HCT116 (cell line): ENCODE results near the gene HACD4. TPM values are rescaled to one million over a fixed set of nuclear protein-coding genes. Genes with fewer than 3 reads are reported as not detected.

Experiments used
- ATAC-seq: fragments of 200-7000 bp; cut with Tn5 transposase; 2 replicates; pipeline ENCODE4 v1.9.1; 2020; ENCODE audit warnings: mild to moderate bottlenecking, moderate library complexity
- BruUV-seq: library from RNA; stranded (reverse); fragments of 400-500 nt; replicated peaks from 2 replicates; lab custom pipeline; 2021; lab: Mats Ljungman, UMichigan
- CTCF ChIA-PET: fragments of 300-600 bp; sonication (Branson Sonifier 250); formaldehyde crosslinking; loops from one replicate; lab custom pipeline; 2021; ENCODE audit warnings: antibody characterized with exemption; lab: Charles Lee
- POLR2A ChIA-PET: fragments of 300-600, 350-600 bp; sonication (Branson Sonifier 250); formaldehyde crosslinking; loops from one replicate; lab custom pipeline; 2021; ENCODE audit warnings: antibody characterized with exemption; lab: Charles Lee
- RAD21 ChIA-PET, 2 experiments: fragments of 300-600 bp; sonication (Branson Sonifier 250); formaldehyde crosslinking; loops; one replicate each; lab custom pipeline; 2023; ENCODE audit warnings: low total read pairs in 2 of 2; ENCODE audit not compliant: uncharacterized antibody in 2 of 2, unreplicated experiment in 2 of 2, low non-redundant PET in 1 of 2; lab: Charles Lee
- DNase-seq: peaks from one replicate; pipeline ENCODE4 v3.0.0-alpha.2; 2010; ENCODE audit warnings: low read depth, low spot score
- H2AFZ ChIP-seq: fragments of 200-600 bp; shearing (Covaris generic), sonication (generic); 2 replicates; pipeline ENCODE4 v1.6.1; 2017; ENCODE audit warnings: low read depth, mixed run types, mixed read lengths, antibody characterized with exemption, low read length; ENCODE audit not compliant: poor library complexity, severe bottlenecking
- H3K27ac ChIP-seq: 2 replicates; pipeline ENCODE4 v1.5.1; 2012; ENCODE audit warnings: low read depth, low read length
- H3K27me3 ChIP-seq: fragments of 200-600 bp; sonication (generic); 2 replicates; pipeline ENCODE4 v1.6.1; 2016; ENCODE audit warnings: mixed run types, low read length, mixed read lengths; ENCODE audit not compliant: insufficient read depth
- H3K36me3 ChIP-seq, 2 experiments: fragments of 200-500 bp in 1 of 2; fragments of 200-600 bp in 1 of 2; sonication (Bioruptor generic) in 1 of 2; sonication (generic) in 1 of 2; 2 replicates each; pipeline versions ENCODE4 v1.5.1 to v1.6.1; 2014 to 2016; ENCODE audit warnings: low read length in 2 of 2, inconsistent platforms in 1 of 2, mixed read lengths in 1 of 2, mixed run types in 1 of 2; ENCODE audit not compliant: insufficient read depth in 2 of 2, control insufficient read depth in 1 of 2
- H3K4me1 ChIP-seq, 2 experiments: fragments of 200-600 bp in 1 of 2; sonication (generic) in 1 of 2; 2 replicates each; pipeline versions ENCODE4 v1.5.1 to v1.6.1; 2012 to 2017; ENCODE audit warnings: low read length in 2 of 2, inconsistent platforms in 1 of 2, mild to moderate bottlenecking in 1 of 2, mixed read lengths in 1 of 2, mixed run types in 1 of 2, moderate library complexity in 1 of 2; ENCODE audit not compliant: insufficient read depth in 2 of 2, control insufficient read depth in 1 of 2
- H3K4me2 ChIP-seq: fragments of 200-600 bp; sonication (generic); 2 replicates; pipeline ENCODE4 v1.6.1; 2017; ENCODE audit warnings: mixed run types, low read length, mixed read lengths
- H3K4me3 ChIP-seq, 2 experiments: fragments of 200-600 bp in 1 of 2; sonication (generic) in 1 of 2; replicated peaks in 1 of 2; 2 replicates each; pipeline ENCODE4 v1.5.1; 2011 to 2016; ENCODE audit warnings: low read length in 2 of 2, control low read depth in 1 of 2, low read depth in 1 of 2, mild to moderate bottlenecking in 1 of 2, mixed read lengths in 1 of 2, mixed run types in 1 of 2
- H3K79me2 ChIP-seq: fragments of 200-600 bp; sonication (generic); 2 replicates; pipeline ENCODE4 v1.6.1; 2017; ENCODE audit warnings: mild to moderate bottlenecking, mixed run types, low read length, moderate library complexity, mixed read lengths; ENCODE audit not compliant: insufficient read depth
- H3K9ac ChIP-seq: fragments of 200-600 bp; sonication (generic); 2 replicates; pipeline ENCODE4 v1.6.1; 2016; ENCODE audit warnings: low read length, mixed read lengths
- H3K9me2 ChIP-seq: fragments of 200-600 bp; sonication (generic), shearing (Covaris generic); 2 replicates; pipeline ENCODE4 v1.6.1; 2017; ENCODE audit warnings: mixed run types, mild to moderate bottlenecking, moderate library complexity; ENCODE audit not compliant: insufficient read depth
- H3K9me3 ChIP-seq, 2 experiments: fragments of 200-500 bp in 1 of 2; fragments of 200-600 bp in 1 of 2; sonication (Bioruptor generic) in 1 of 2; sonication (generic) in 1 of 2; 2 replicates each; pipeline ENCODE4 v1.6.1; 2014 to 2017; ENCODE audit warnings: low read length in 2 of 2, mixed read lengths in 2 of 2, inconsistent platforms in 1 of 2, low read depth in 1 of 2, mild to moderate bottlenecking in 1 of 2, mixed run types in 1 of 2, moderate library complexity in 1 of 2; ENCODE audit not compliant: control insufficient read depth in 1 of 2, insufficient read depth in 1 of 2
- H4K20me1 ChIP-seq: fragments of 200-600 bp; sonication (generic), shearing (Covaris generic); 2 replicates; pipeline ENCODE4 v1.6.1; 2017; ENCODE audit warnings: mixed run types, mild to moderate bottlenecking, moderate library complexity; ENCODE audit not compliant: insufficient read depth
- CBX3 ChIP-seq: IDR thresholded peaks from 2 replicates; pipeline ENCODE4 v1.6.1; 2012; ENCODE audit warnings: low read depth
- CEBPB ChIP-seq: IDR thresholded peaks from 2 replicates; pipeline ENCODE4 v1.6.1; 2012; ENCODE audit warnings: low read depth
- CTCF ChIP-seq, 3 experiments: fragments of 200-600 bp in 1 of 3; sonication (generic) in 1 of 3; IDR thresholded peaks in 2 of 3; conservative IDR thresholded peaks in 1 of 3; 2 replicates each; pipeline ENCODE4 v1.5.1; 2012 to 2017; ENCODE audit warnings: low read depth in 2 of 3, low read length in 2 of 3, antibody characterized with exemption in 1 of 3, borderline replicate concordance in 1 of 3, control low read depth in 1 of 3, mild to moderate bottlenecking in 1 of 3, mixed read lengths in 1 of 3, mixed run types in 1 of 3, moderate library complexity in 1 of 3; ENCODE audit not compliant: insufficient read depth in 1 of 3
- ELF1 ChIP-seq: IDR thresholded peaks from 2 replicates; pipeline ENCODE4 v1.6.1; 2012; ENCODE audit warnings: low read depth, borderline replicate concordance
- EZH2 ChIP-seq: fragments of 200-600 bp; sonication (generic); IDR thresholded peaks from 2 replicates; pipeline ENCODE4 v1.6.1; 2017; ENCODE audit warnings: antibody characterized with exemption, mixed run types
- EZH2phosphoT487 ChIP-seq: fragments of 200-600 bp; IDR thresholded peaks from 2 replicates; pipeline ENCODE4 v1.6.1; 2018; ENCODE audit warnings: antibody characterized with exemption, borderline replicate concordance
- FOSL1 ChIP-seq: IDR thresholded peaks from 2 replicates; pipeline ENCODE4 v1.6.1; 2012; ENCODE audit warnings: low read depth
- POLR2A ChIP-seq: IDR thresholded peaks from 2 replicates; pipeline ENCODE4 v1.7.0; 2011; ENCODE audit warnings: borderline replicate concordance; ENCODE audit not compliant: insufficient read depth, insufficient read length; ENCODE audit errors: extremely low read depth
- POLR2AphosphoS5 ChIP-seq: IDR thresholded peaks from 2 replicates; pipeline ENCODE4 v1.6.1; 2011; ENCODE audit warnings: mild to moderate bottlenecking, low read depth, low read length, moderate library complexity
- RAD21 ChIP-seq: IDR thresholded peaks from 2 replicates; pipeline ENCODE4 v1.6.1; 2012; ENCODE audit warnings: low read depth, mild to moderate bottlenecking
- SIN3A ChIP-seq: IDR thresholded peaks from 2 replicates; pipeline ENCODE4 v1.6.1; 2012; ENCODE audit warnings: low read depth
- SP1 ChIP-seq: IDR thresholded peaks from 2 replicates; pipeline ENCODE4 v1.6.1; 2012; ENCODE audit warnings: low read depth
- SRF ChIP-seq: IDR thresholded peaks from 2 replicates; pipeline ENCODE4 v1.6.1; 2012; ENCODE audit warnings: low read depth
- YY1 ChIP-seq: IDR thresholded peaks from 2 replicates; pipeline ENCODE4 v1.6.1; 2011; ENCODE audit warnings: low read length, low read depth, moderate library complexity, mild to moderate bottlenecking; ENCODE audit not compliant: insufficient replicate concordance; ENCODE audit errors: extremely low read depth
- ZFX ChIP-seq: fragments of 450-650 bp; IDR thresholded peaks from 2 replicates; pipeline ENCODE4 v1.6.1; 2017
- intact Hi-C: fragments of 100-400 bp; cut with micrococcal nuclease; formaldehyde crosslinking; loops from 2 replicates; pipeline ENCODE4 v1.10.0; 2022
- total RNA-seq: library from RNA; stranded (reverse); gene quantifications from one replicate; pipeline ENCODE4 v1.2.1, GENCODE V29; 2021; ENCODE audit not compliant: unreplicated experiment

Gene HACD4
- total RNA-seq, 1 experiment from 2014 or later: not detected

- H3K9me3 ChIP-seq: no peaks in the 10 kb centered on the region
- H3K27me3 ChIP-seq: no peaks in the 10 kb centered on the region
- no peak overlapping the region for H3K9ac ChIP-seq
- BruUV-seq: no TSS peak
- no peaks in the 10 kb centered on the region for H3K36me3 ChIP-seq
- no peaks in the 10 kb centered on the region; a peak in 1 of 4 replicates for H3K4me1 ChIP-seq
- H4K20me1 ChIP-seq: no peaks in the 10 kb centered on the region
- peak overlapping the region; percentile 89 for H2AFZ ChIP-seq
- H3K79me2 ChIP-seq: no peaks in the 10 kb centered on the region
- no peak overlapping the region for H3K4me2 ChIP-seq
- H3K27ac ChIP-seq: no peak overlapping the region
- peak; percentile 82 for ATAC-seq
- ChIA-PET POLR2A (interaction anchor here (1.2 kb wide), 1 partner anchor 10 kb away, joined by 4 read pairs; no protein-coding TSS in a partner anchor), CTCF (interaction anchor here (0.6 to 2.3 kb wide), 6 partner anchors 9 to 116 kb away, joined by 3 to 11 read pairs (median 4); no protein-coding TSS in a partner anchor), RAD21 (interaction anchor here in 1 of 2 experiments (1.0 kb wide), 1 partner anchor 32 kb away, joined by 3 read pairs; no protein-coding TSS in a partner anchor)
- TF ChIP-seq SIN3A: no peak
- TF ChIP-seq CEBPB: no peak
- 0 out of 2 replicates have a peak, but pooled peaks have one; percentile 13 for TF ChIP-seq CBX3
- TF ChIP-seq CTCF (IDR thresholded peaks at IDR 0.05 in 2 of 3, conservative IDR thresholded peaks at IDR 0.05 in 1 of 3; ENCODE audit: borderline replicate concordance in 1 of 3, insufficient read depth in 1 of 3, low read depth in 2 of 3, low read length in 2 of 3): peak; percentile 9 to 37 (median 30); a peak in 2 of 6 replicates
- no peak for TF ChIP-seq FOSL1
- no peak for TF ChIP-seq SRF
- TF ChIP-seq SP1: no peak
- TF ChIP-seq POLR2A: no peak
- peak; percentile 30 for TF ChIP-seq RAD21
- TF ChIP-seq YY1: no peak
- no peak for TF ChIP-seq EZH2phosphoT487
- TF ChIP-seq ELF1: peak; percentile 57
- no peak for TF ChIP-seq EZH2
- no peak for TF ChIP-seq POLR2AphosphoS5
- TF ChIP-seq ZFX: no peak
- no peak for DNase-seq
- H3K4me3 ChIP-seq: no peak overlapping the region
- intact Hi-C loops: no loop called here
- no peaks in the 10 kb centered on the region for H3K9me2 ChIP-seq
These were observed 47.3 kb upstream of the HACD4 start for GRCh38 chr9:21078702-21079101.
